ENCODE measurements around the gene ESR2.

ESR2 gene

DNA sequence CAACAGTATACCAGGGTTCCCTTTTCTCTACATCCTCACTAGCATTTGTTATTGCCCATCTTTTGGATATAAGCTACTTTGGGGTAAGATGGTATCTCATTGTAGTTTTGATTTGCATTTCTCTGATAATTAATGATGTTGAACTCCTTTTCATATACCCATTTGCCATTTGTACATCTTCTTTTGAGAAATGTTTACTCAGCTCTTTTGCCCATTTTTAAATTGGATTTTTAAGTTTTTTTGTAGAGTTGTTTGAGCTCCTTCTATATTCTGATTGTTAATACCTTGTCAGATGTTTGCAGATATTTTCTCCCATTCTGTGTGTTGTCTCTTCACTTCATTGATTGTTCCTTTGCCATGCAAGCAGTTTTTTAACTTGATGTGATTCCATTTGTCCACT lies 22.2 kb downstream of the ESR2 start:
- no peak for FAIRE-seq
- TF ChIP-seq TAF1 (IDR thresholded peaks at IDR 0.05; ENCODE audit: low read depth, low read length) (no peak), POLR2A (IDR thresholded peaks at IDR 0.05; ENCODE audit: low read depth, low read length) (no peak), PAX5 (IDR thresholded peaks at IDR 0.05; ENCODE audit: insufficient read depth, low read length, severe bottlenecking) (no peak), POU2F2 (IDR thresholded peaks at IDR 0.05; ENCODE audit: low read depth, low read length) (no peak), SPI1 (IDR thresholded peaks at IDR 0.05; ENCODE audit: low read depth, low read length) (no peak), POLR2AphosphoS5 (IDR thresholded peaks at IDR 0.05; ENCODE audit: low read depth, low read length) (no peak)

GRCh38 chr14:64266239-64266638 lies 27.9 kb downstream of the ESR2 start:
- FAIRE-seq (peak; percentile 74), DNase-seq (ENCODE audit: insufficient read length, low spot score) (no peak)
- TF ChIP-seq PAX5 (IDR thresholded peaks at IDR 0.05; ENCODE audit: insufficient read depth, low read length, severe bottlenecking) = no peak
- no peak for TF ChIP-seq POU2F2 (IDR thresholded peaks at IDR 0.05; ENCODE audit: low read depth, low read length)
- TF ChIP-seq POLR2AphosphoS5 (IDR thresholded peaks at IDR 0.05; ENCODE audit: low read depth, low read length) = no peak
- TF ChIP-seq TAF1 (IDR thresholded peaks at IDR 0.05; ENCODE audit: low read depth, low read length) = no peak
- no peak for TF ChIP-seq SPI1 (IDR thresholded peaks at IDR 0.05; ENCODE audit: low read depth, low read length)
- TF ChIP-seq POLR2A (IDR thresholded peaks at IDR 0.05; ENCODE audit: low read depth, low read length) = no peak

More for the DNA sequence above, 22.2 kb downstream of the ESR2 start:
- DNase-seq (ENCODE audit: insufficient read length, low spot score) = no peak

GRCh38 chr14:64265222-64265621 lies 28.9 kb downstream of the ESR2 start:
- DNase-seq (ENCODE audit: insufficient read length, low spot score) = no peak
- no peak for TF ChIP-seq SPI1 (IDR thresholded peaks at IDR 0.05; ENCODE audit: low read depth, low read length)
- TF ChIP-seq POLR2AphosphoS5 (IDR thresholded peaks at IDR 0.05; ENCODE audit: low read depth, low read length) = no peak
- no peak for TF ChIP-seq TAF1 (IDR thresholded peaks at IDR 0.05; ENCODE audit: low read depth, low read length)
- TF ChIP-seq POU2F2 (IDR thresholded peaks at IDR 0.05; ENCODE audit: low read depth, low read length) = no peak
- TF ChIP-seq PAX5 (IDR thresholded peaks at IDR 0.05; ENCODE audit: insufficient read depth, low read length, severe bottlenecking) = no peak
- no peak for TF ChIP-seq POLR2A (IDR thresholded peaks at IDR 0.05; ENCODE audit: low read depth, low read length)
- peak; percentile 47 for FAIRE-seq

- no peak for DNase-seq (ENCODE audit: insufficient read length, low spot score)
- no peak for FAIRE-seq
- TF ChIP-seq SPI1 (IDR thresholded peaks at IDR 0.05; ENCODE audit: low read depth, low read length) (no peak), POLR2A (IDR thresholded peaks at IDR 0.05; ENCODE audit: low read depth, low read length) (no peak), PAX5 (IDR thresholded peaks at IDR 0.05; ENCODE audit: insufficient read depth, low read length, severe bottlenecking) (no peak), TAF1 (IDR thresholded peaks at IDR 0.05; ENCODE audit: low read depth, low read length) (no peak), POU2F2 (IDR thresholded peaks at IDR 0.05; ENCODE audit: low read depth, low read length) (no peak), POLR2AphosphoS5 (IDR thresholded peaks at IDR 0.05; ENCODE audit: low read depth, low read length) (no peak)
Observed at GRCh38 chr14:64260418-64260817, 33.8 kb downstream of the ESR2 start.

DNA sequence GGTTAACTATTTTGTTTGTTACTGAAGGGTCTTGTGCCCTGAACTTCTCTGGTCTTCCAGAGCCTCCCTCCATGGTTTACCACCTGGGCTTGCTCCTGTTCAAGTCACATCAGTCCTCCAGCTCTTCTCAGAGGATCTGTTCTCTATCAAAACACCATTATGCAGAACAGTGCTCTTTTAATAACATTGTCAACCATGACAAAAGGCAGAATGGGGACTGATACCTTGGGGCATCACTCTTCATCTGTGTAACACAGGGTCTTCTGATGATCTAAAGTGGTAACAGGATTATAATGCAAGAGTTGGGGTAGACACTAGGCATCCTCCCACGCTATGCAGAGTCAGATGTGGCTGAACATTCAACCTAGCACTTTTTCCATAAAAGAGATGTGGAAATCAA lies 38.4 kb downstream of the ESR2 start:
- DNase-seq (ENCODE audit: insufficient read length, low spot score) = no peak
- no peak for TF ChIP-seq TAF1 (IDR thresholded peaks at IDR 0.05; ENCODE audit: low read depth, low read length)
- no peak for TF ChIP-seq SPI1 (IDR thresholded peaks at IDR 0.05; ENCODE audit: low read depth, low read length)
- TF ChIP-seq PAX5 (IDR thresholded peaks at IDR 0.05; ENCODE audit: insufficient read depth, low read length, severe bottlenecking) = no peak
- TF ChIP-seq POLR2A (IDR thresholded peaks at IDR 0.05; ENCODE audit: low read depth, low read length) = no peak
- TF ChIP-seq POLR2AphosphoS5 (IDR thresholded peaks at IDR 0.05; ENCODE audit: low read depth, low read length) = no peak
- no peak for TF ChIP-seq POU2F2 (IDR thresholded peaks at IDR 0.05; ENCODE audit: low read depth, low read length)
- no peak for FAIRE-seq

- FAIRE-seq (no peak), DNase-seq (ENCODE audit: insufficient read length, low spot score) (no peak)
- TF ChIP-seq POLR2AphosphoS5 (IDR thresholded peaks at IDR 0.05; ENCODE audit: low read depth, low read length) = no peak
Observed at GRCh38 chr14:64253672-64254071, 40.5 kb downstream of the ESR2 start.

DNA sequence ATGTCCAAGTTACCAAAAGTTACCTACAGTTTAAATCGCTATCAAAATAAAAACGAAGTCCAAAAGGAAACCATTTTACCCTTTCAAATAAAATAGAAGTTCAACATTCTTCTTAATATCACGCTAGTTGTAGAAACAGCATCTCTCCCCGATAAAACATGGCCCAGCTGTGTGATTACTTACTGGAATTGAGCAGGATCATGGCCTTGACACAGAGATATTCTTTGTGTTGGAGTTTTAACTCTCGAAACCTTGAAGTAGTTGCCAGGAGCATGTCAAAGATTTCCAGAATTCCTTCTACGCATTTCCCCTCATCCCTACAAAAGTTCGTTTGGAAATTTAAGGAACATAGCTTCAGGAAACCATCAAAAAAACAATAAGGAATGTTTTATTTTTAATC lies 44.8 kb downstream of the ESR2 start:
- no peak for TF ChIP-seq PAX5 (IDR thresholded peaks at IDR 0.05; ENCODE audit: insufficient read depth, low read length, severe bottlenecking)
- TF ChIP-seq POLR2AphosphoS5 (IDR thresholded peaks at IDR 0.05; ENCODE audit: low read depth, low read length) = no peak
- TF ChIP-seq SPI1 (IDR thresholded peaks at IDR 0.05; ENCODE audit: low read depth, low read length) = no peak
- no peak for TF ChIP-seq TAF1 (IDR thresholded peaks at IDR 0.05; ENCODE audit: low read depth, low read length)
- TF ChIP-seq POLR2A (IDR thresholded peaks at IDR 0.05; ENCODE audit: low read depth, low read length) = no peak
- TF ChIP-seq POU2F2 (IDR thresholded peaks at IDR 0.05; ENCODE audit: low read depth, low read length) = no peak
- no peak for FAIRE-seq
- no peak for DNase-seq (ENCODE audit: insufficient read length, low spot score)

DNA sequence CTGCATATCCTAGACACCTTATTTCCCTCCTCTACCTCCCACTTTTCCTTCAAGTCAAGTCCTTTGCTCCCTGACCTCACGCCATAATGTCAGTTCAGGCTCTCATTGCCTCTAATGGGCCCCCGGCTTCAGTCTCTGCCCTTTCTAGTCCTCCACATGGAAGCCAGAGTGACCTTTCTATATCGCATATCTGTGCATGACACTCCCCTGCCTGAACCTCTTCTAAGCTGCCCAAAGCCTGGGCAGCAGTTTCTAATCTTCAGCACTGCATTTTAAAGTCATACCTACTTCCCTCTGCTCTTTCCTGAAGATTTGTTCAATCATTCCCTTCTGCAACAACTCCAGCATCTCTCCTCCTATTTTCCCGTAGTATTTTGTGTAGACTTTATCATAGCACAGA lies 45.5 kb downstream of the ESR2 start:
- FAIRE-seq = no peak
- no peak for TF ChIP-seq POLR2AphosphoS5 (IDR thresholded peaks at IDR 0.05; ENCODE audit: low read depth, low read length)
- no peak for TF ChIP-seq PAX5 (IDR thresholded peaks at IDR 0.05; ENCODE audit: insufficient read depth, low read length, severe bottlenecking)
- TF ChIP-seq POU2F2 (IDR thresholded peaks at IDR 0.05; ENCODE audit: low read depth, low read length) = no peak
- TF ChIP-seq TAF1 (IDR thresholded peaks at IDR 0.05; ENCODE audit: low read depth, low read length) = no peak
- TF ChIP-seq SPI1 (IDR thresholded peaks at IDR 0.05; ENCODE audit: low read depth, low read length) = no peak
- TF ChIP-seq POLR2A (IDR thresholded peaks at IDR 0.05; ENCODE audit: low read depth, low read length) = no peak

DNA sequence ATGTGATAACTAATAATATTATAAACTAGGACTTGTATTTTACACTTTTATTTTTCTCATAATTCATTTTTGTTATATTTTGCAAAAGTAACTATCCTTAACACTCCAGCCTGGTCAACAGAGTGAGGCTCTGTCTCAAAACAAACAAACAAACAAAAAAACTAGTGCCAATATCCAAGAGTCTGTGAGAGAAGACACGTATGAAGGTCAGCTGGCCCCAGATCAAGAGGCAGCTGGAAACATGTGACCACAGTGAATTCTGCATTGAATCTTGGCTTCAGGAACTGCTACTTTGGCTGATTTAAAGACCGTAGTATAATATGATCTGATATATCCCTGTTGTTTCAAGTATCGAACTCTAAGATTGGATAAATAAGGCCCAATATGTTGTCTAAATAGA lies 47.0 kb downstream of the ESR2 start:
- DNase-seq (ENCODE audit: insufficient read length, low spot score) (no peak), FAIRE-seq (no peak)
- TF ChIP-seq POLR2AphosphoS5 (IDR thresholded peaks at IDR 0.05; ENCODE audit: low read depth, low read length) (no peak), PAX5 (IDR thresholded peaks at IDR 0.05; ENCODE audit: insufficient read depth, low read length, severe bottlenecking) (no peak), SPI1 (IDR thresholded peaks at IDR 0.05; ENCODE audit: low read depth, low read length) (no peak), POU2F2 (IDR thresholded peaks at IDR 0.05; ENCODE audit: low read depth, low read length) (no peak), TAF1 (IDR thresholded peaks at IDR 0.05; ENCODE audit: low read depth, low read length) (no peak), POLR2A (IDR thresholded peaks at IDR 0.05; ENCODE audit: low read depth, low read length) (no peak)

More for the DNA sequence above, 45.5 kb downstream of the ESR2 start:
- no peak for DNase-seq (ENCODE audit: insufficient read length, low spot score)

DNA sequence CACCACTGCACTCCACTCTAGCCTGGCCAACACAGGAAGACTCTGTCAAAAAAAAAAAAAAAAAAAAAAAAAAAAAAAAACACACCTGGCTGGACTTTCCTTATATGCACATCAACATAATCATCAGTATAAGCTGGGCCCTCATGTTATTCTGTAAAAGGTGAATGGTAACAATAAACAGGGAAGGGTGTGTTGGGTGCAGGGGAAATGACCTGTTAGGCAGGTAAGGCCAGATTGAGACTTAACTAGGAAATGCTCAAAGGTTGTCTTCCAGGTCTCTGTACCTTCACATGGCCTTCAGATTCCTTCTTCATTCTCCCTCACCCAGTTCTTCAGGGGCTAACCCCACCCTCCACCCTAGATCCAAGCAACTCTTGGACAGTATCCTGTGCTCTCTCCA lies 47.5 kb downstream of the ESR2 start:
- TF ChIP-seq TAF1 (IDR thresholded peaks at IDR 0.05; ENCODE audit: low read depth, low read length) (no peak), POLR2A (IDR thresholded peaks at IDR 0.05; ENCODE audit: low read depth, low read length) (no peak), PAX5 (IDR thresholded peaks at IDR 0.05; ENCODE audit: insufficient read depth, low read length, severe bottlenecking) (no peak), POU2F2 (IDR thresholded peaks at IDR 0.05; ENCODE audit: low read depth, low read length) (no peak), SPI1 (IDR thresholded peaks at IDR 0.05; ENCODE audit: low read depth, low read length) (no peak), POLR2AphosphoS5 (IDR thresholded peaks at IDR 0.05; ENCODE audit: low read depth, low read length) (no peak)
- FAIRE-seq = no peak
- DNase-seq (ENCODE audit: insufficient read length, low spot score) = no peak

Data from GM12891 (cell line).